Measurements from ENCODE around the gene CCDC177.

CCDC177 gene

GRCh38 chr14:69574263-69574953 lies at the start of gene CCDC177:
Gene CCDC177, minus strand, starts transcription at chr14:69574871. Its CDS starts 1,249 bp downstream, at chr14:69573622.
- peak; percentile 56 for DNase-seq (ENCODE audit: low read depth)

GRCh38 chr14:69624136-69624535 lies 49.5 kb upstream of the CCDC177 start:
- DNase-seq (ENCODE audit: low read depth): no peak

- no peak for DNase-seq (ENCODE audit: low read depth)
Measured at GRCh38 chr14:69620981-69621380, 46.3 kb upstream of the CCDC177 start.

GRCh38 chr14:69620211-69620611 lies 45.5 kb upstream of the CCDC177 start:
- no peak for DNase-seq (ENCODE audit: low read depth)

- DNase-seq (ENCODE audit: low read depth): no peak
Measured at GRCh38 chr14:69619012-69619411, 44.3 kb upstream of the CCDC177 start.

DNA sequence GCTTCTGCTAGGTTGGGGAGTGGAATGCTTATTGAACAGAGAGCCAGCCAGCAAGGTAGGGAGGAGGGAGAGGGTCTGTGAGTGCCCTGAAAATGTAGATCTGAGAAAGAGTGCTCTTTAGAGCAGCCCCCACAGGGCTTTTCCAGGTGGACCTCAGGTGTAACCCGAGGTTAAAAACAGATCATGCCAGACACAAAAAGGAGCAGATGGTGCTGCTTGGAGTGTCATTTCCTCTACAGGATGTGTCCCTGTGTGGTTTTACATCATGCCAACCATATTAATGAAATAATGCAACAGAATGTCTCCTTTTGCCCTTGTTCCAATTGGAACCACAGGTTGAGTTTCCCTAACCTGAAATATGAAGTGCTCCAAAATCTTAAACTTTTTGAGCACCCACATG lies 43.1 kb upstream of the CCDC177 start:
- no peak for DNase-seq (ENCODE audit: low read depth)

DNA sequence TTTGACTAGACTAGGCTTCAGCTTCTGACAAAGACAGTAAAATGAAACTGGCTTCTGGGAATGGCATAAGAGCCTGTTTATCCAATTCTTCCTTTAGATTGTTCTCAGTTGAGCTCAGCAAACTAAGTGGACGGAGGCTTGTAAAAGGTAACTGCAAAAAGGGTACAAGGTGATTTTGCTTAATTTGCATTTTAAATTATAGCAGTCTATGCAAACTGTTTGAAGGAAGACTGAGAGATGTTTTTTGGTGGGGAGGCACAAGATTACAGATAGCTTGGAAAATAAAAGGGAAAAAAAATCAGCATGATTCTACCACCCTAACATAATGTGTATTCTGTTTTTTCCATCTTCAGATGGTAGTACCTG lies 41.7 kb upstream of the CCDC177 start:
- DNase-seq (ENCODE audit: low read depth): no peak

DNA sequence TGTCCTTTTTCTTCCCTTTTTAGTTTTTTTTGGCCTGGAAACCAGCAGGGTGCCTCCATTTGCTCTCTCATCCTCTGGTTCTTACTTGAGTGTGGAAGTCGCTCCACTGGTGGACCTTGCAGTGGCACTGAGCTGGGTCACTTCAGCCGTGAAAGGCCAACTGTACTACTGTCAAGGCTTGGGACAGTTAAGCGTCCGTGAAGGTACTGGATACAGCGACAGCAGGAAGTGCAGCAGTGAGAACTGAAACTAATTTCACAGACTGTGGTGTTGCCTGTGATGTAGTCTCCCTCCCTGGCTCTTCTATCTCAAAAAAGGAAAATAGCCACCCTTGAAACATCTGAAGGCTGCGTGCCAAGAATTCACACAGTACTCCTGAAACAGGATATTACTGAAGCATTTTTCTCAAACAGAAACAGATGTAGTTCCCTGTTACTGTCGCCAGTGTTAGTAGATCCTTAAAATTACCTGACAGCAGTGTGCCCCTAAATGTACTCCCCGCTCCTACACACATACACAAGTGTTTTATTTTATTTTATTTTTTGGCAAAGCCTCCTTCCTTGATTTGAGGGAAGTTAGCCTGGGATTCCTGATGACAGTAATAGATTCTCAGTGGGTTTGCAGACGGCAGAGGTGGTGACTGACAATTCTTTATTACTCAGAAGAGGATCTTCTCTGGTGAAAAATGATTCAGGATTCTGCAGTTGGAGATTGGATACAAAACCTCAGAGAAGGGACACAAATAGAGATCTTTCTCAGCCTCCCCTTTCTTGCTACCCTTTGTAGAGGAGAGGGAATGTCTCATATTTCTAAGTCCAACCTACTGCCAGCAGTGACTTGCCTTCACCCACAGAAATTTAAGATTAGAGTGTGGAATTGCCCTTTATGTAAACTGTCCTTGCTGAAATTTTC lies 41.1 kb upstream of the CCDC177 start:
- DNase-seq (ENCODE audit: low read depth): peak; percentile 84

- no peak for DNase-seq (ENCODE audit: low read depth)
Measured at GRCh38 chr14:69615121-69615495, 40.4 kb upstream of the CCDC177 start.

DNA sequence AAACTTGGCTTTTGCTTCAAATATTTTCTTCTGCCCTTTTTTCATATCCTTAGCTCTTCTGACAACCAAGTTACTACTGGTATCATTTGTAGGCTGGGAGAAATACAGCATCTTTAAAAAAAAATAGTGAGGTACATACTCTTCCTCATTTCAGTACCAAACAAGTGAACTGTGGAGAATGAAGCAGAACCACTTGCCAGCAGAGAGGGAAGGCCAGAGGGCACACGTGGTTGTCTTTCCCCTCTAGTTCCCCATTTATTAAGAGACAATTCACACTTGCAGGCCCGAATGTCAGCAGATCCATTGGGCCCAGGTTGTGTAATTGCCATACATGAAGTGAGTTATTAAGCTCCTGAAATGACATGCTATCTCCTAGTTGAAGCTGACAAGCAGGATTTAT lies 39.9 kb upstream of the CCDC177 start:
- no peak for DNase-seq (ENCODE audit: low read depth)

GRCh38 chr14:69613312-69614073 lies 38.8 kb upstream of the CCDC177 start:
- no peak for DNase-seq (ENCODE audit: low read depth)

GRCh38 chr14:69612783-69613130 lies 38.1 kb upstream of the CCDC177 start:
- no peak for DNase-seq (ENCODE audit: low read depth)

GRCh38 chr14:69612014-69612782 lies 37.5 kb upstream of the CCDC177 start:
- peak; percentile 32 for DNase-seq (ENCODE audit: low read depth)

DNA sequence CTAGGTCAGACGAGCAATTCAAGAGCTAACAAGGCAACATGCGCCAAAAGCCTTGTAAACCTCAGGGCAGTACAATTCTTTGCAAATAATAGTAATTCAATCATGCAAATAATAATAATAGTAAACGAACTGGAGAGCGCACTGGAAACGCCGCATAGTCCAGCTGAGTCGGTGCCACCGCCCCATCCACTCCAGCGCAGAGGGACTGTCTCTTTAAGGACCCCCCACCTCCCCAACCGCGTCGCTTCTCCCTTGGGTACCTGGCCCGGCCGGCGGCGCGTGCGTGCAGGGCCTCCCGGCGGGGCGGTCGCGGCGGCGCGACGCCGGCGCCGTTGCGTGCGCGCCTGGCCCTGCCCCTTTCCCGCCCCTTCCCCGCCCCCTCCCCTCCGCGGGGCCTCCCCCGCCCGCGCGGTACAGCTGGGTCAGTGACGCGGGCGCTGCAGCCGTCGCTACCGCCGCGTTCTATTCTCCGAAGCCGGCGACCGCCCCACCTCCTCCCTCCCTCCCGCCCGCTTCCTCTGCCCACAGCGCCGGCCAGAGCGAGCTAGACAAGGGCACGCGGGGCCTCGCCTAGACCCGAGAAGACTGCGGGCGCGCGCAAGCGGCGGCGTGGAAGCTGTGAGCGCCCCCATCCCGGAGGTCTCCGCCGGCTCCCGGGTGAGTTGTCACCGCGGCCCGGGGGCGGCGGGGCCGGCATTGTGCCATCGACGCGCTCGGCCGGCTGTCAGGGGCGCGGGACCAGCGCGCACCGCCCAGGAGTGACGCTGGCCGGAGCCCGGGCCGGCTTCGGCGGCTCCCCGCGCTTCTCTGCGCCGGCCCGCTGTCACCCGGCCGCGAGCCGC lies 36.7 kb upstream of the CCDC177 start, which contains the start of gene SUSD6:
TSS of gene SUSD6 (plus strand) at position 425 of the 842 bp plus-strand sequence. CDS start 46,997 bp downstream, outside the sequence.
- peak; percentile 85 for DNase-seq (ENCODE audit: low read depth)

GRCh38 chr14:69610874-69611171 lies 36.2 kb upstream of the CCDC177 start:
- DNase-seq (ENCODE audit: low read depth): peak; percentile 34

DNA sequence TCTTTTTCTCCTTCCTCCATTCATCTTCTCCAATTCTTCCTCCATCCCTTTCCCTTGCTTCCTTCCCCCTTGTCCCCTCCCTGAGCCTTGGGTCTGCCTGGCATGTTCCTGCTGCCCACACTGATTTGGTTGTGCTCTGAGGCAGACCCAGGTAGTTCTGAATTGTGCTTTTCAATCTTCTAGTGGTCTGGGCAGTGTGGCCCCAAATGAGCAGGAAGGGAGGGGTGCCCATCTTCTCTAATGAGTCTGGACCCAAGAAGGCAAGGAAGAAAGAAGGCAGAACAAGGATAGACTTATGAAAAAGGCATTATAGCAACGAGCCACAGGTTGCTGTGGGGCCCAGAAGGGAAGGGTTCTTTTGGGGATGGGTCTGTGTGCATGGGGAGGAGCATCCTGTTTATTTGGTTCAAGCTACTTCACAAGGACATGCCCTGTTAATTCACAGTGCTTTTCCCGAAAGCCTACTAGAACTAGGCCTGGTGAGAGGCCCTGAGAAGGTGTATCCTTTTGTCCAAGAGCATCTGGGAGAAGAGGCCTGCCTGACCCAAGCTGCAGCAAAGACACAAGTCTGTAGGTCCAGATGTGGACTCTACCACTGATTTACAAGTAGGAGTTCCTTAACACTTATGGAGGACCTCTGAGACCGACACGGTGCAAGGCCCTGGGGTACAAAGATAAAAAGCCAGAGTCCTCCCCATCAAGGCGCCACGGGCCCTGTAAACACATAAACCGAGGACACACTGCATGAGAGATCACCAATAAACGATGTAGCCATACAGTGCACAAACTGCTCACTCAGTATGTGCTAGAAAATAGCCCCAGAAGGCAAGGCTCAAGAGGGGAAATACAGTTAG lies 35.6 kb upstream of the CCDC177 start:
- DNase-seq (ENCODE audit: low read depth): no peak

DNA sequence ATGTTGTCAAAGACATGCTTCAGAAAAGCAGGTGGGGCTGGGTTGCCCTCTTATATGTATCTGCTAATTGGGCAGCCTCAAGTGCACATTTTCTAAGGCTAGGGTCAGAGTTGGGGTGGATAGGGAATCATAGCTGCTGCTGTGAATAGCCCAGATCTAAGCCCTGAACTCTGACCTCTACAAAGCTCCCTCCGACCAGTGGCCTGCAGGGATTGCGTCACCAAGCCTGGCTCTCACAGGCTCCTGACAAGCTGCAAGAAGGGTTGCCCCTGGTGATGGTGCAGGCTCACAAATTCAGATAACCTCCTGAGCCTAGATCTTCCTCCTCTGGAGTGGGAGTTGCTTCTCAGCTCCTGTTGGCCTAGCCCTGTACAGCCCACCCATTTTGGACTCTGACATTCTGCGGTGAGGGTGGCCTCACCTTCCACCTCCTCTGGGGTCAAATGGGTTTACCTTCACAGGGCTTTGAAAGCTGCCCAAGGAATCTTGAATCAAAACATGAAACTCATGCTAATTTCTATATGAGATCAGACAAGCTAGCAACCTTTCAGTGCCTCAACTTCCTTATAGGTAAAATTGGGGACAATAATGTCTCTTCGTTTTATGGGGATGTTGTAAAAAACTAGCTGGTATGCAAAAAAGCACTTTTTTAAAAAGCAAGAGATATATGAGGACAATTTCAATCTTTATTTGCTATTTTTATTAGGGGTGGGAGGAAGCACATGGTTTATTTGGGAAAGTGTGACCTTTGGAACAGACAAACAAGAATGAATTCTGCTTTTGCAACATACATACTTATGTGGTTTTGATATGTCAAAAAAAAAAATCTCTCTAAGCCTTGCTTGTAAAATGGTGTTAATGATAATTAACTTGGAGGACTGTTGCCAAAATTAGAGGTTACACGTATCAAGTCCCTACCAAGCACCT lies 31.9 kb upstream of the CCDC177 start:
- DNase-seq (ENCODE audit: low read depth): peak; percentile 38

DNA sequence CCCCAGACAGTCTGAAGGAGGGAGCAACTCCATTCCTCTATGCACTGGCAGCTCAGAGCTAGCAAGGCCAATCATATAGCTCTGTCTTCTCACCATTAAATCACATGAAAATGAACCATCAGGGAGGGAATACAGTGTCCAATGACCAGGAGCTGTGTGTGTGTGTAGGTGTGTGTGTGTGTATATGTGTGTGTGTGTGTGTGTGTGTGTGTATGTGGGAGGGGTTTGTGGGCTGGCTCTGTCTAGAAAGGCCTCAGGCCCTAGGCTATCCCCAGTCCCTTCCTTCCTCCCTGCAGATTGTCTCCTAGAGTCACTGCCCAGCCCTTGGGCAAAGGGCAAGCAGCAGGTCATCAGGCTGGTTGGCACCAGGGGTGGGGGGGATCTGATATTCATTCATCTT lies 31.1 kb upstream of the CCDC177 start:
- DNase-seq (ENCODE audit: low read depth): no peak

GRCh38 chr14:69600304-69600891 lies 25.7 kb upstream of the CCDC177 start:
- no peak for DNase-seq (ENCODE audit: low read depth)

Data from iris pigment epithelial cell (primary cell).